H1 (cell line): ENCODE data around the gene USP35. TPM values are rescaled to one million over a fixed set of nuclear protein-coding genes. Genes with fewer than 3 reads are reported as not detected.

Source experiments
- CTCF ChIA-PET: fragments of 300-600 bp; sonication (Branson Sonifier 250); formaldehyde crosslinking; loops from one replicate; lab custom pipeline; 2021; ENCODE audit not compliant: partially characterized antibody; lab: Charles Lee
- POLR2A ChIA-PET: fragments of 300-600 bp; sonication (Branson Sonifier 250); formaldehyde crosslinking; loops from one replicate; lab custom pipeline; 2021; ENCODE audit warnings: inconsistent platforms; ENCODE audit not compliant: partially characterized antibody; lab: Charles Lee
- DNase-seq, 2 experiments: peaks; one replicate each; pipeline versions ENCODE4 v3.0.0 to v3.0.0-alpha.2; 2010 to 2022; ENCODE audit warnings: low spot score in 2 of 2, low read depth in 1 of 2, mixed read lengths in 1 of 2
- FAIRE-seq: peaks from 2 replicates; lab custom pipeline; 2011; peaks lifted over from hg19 to GRCh38; lab: Jason Lieb, UNC
- H2AFZ ChIP-seq: 2 replicates; pipeline ENCODE4 v1.8.1; 2012; ENCODE audit warnings: low read length, inconsistent platforms
- H2AK5ac ChIP-seq: 2 replicates; pipeline ENCODE4 v1.6.1; 2013; ENCODE audit warnings: low read depth, low read length
- H2BK120ac ChIP-seq: replicated peaks from 2 replicates; pipeline ENCODE3; 2013; ENCODE audit warnings: low read depth, low read length, inconsistent platforms
- H2BK12ac ChIP-seq: 2 replicates; pipeline ENCODE4 v1.6.1; 2013; ENCODE audit warnings: low read depth, low read length
- H2BK15ac ChIP-seq: 2 replicates; pipeline ENCODE4 v1.6.1; 2013; ENCODE audit warnings: low read length
- H2BK20ac ChIP-seq: 2 replicates; pipeline ENCODE4 v1.6.1; 2013; ENCODE audit warnings: low read length
- H2BK5ac ChIP-seq: 2 replicates; pipeline ENCODE4 v1.6.1; 2013; ENCODE audit warnings: low read depth, low read length
- H3K14ac ChIP-seq: 2 replicates; pipeline ENCODE4 v1.6.1; 2013; ENCODE audit warnings: inconsistent platforms; ENCODE audit not compliant: insufficient read length
- H3K18ac ChIP-seq: 2 replicates; pipeline ENCODE4 v1.6.1; 2013; ENCODE audit warnings: low read length; ENCODE audit errors: extremely low read depth
- H3K23ac ChIP-seq: 2 replicates; pipeline ENCODE4 v1.6.1; 2013; ENCODE audit warnings: inconsistent platforms; ENCODE audit not compliant: insufficient read length
- H3K23me2 ChIP-seq: 2 replicates; pipeline ENCODE4 v1.6.1; 2013; ENCODE audit warnings: low read depth, low read length
- H3K27ac ChIP-seq: 2 replicates; pipeline ENCODE4 v1.6.1; 2011; ENCODE audit warnings: low read depth, low read length, inconsistent platforms
- H3K27me3 ChIP-seq, 4 experiments: replicated peaks in 1 of 4; 1 replicate in 1 of 4; 2 replicates in 3 of 4; pipeline versions ENCODE4 v1.6.1 to v1.8.1; 2011 to 2013; ENCODE audit warnings: low read length in 3 of 4, mild to moderate bottlenecking in 3 of 4, inconsistent platforms in 2 of 4, mixed read lengths in 2 of 4, moderate library complexity in 1 of 4; ENCODE audit not compliant: control insufficient read depth in 3 of 4, insufficient read depth in 3 of 4; ENCODE audit errors: extremely low read depth in 1 of 4
- H3K36me3 ChIP-seq, 4 experiments: 2 replicates each; pipeline versions ENCODE4 v1.6.1 to v1.8.1; 2011 to 2013; ENCODE audit warnings: mild to moderate bottlenecking in 4 of 4, low read length in 3 of 4, moderate library complexity in 2 of 4, control low read depth in 1 of 4, inconsistent platforms in 1 of 4; ENCODE audit not compliant: insufficient read depth in 4 of 4, control insufficient read depth in 2 of 4
- H3K4ac ChIP-seq: replicated peaks from 2 replicates; pipeline ENCODE3; 2013; ENCODE audit warnings: low read length, low read depth, mixed read lengths, inconsistent platforms; ENCODE audit not compliant: insufficient read length
- H3K4me1 ChIP-seq, 4 experiments: replicated peaks in 1 of 4; 1 replicate in 1 of 4; 2 replicates in 3 of 4; pipeline versions ENCODE4 v1.6.1 to v1.8.1; 2011 to 2013; ENCODE audit warnings: low read length in 3 of 4, inconsistent platforms in 2 of 4, mixed read lengths in 1 of 4; ENCODE audit not compliant: insufficient read depth in 4 of 4, control insufficient read depth in 3 of 4
- H3K4me2 ChIP-seq, 2 experiments: 2 replicates each; pipeline versions ENCODE4 v1.6.1 to v1.8.1; 2011 to 2013; ENCODE audit warnings: low read depth in 2 of 2, low read length in 2 of 2, control low read depth in 1 of 2, inconsistent platforms in 1 of 2, mild to moderate bottlenecking in 1 of 2; ENCODE audit not compliant: insufficient read depth in 1 of 2
- H3K4me3 ChIP-seq, 4 experiments: fragments of 200-600, 300-600 bp in 1 of 4; sonication (generic), shearing (Covaris generic), sonication (Bioruptor Twin) in 1 of 4; 2 replicates each; pipeline versions ENCODE4 v1.5.1 to v1.8.1; 2011 to 2016; ENCODE audit warnings: low read length in 4 of 4, low read depth in 3 of 4, control low read depth in 2 of 4, inconsistent platforms in 2 of 4, mild to moderate bottlenecking in 2 of 4, mixed read lengths in 1 of 4, moderate library complexity in 1 of 4; ENCODE audit not compliant: insufficient read depth in 2 of 4; ENCODE audit errors: extremely low read depth in 1 of 4
- H3K56ac ChIP-seq: replicated peaks from 2 replicates; pipeline ENCODE3; 2013; ENCODE audit warnings: low read depth, mild to moderate bottlenecking, mixed read lengths, low read length, inconsistent platforms; ENCODE audit not compliant: insufficient read length
- H3K79me1 ChIP-seq: 2 replicates; pipeline ENCODE4 v1.6.1; 2013; ENCODE audit warnings: low read depth, low read length, control low read depth
- H3K79me2 ChIP-seq, 2 experiments: 2 replicates each; pipeline versions ENCODE4 v1.6.1 to v1.8.1; 2012 to 2013; ENCODE audit warnings: low read length in 2 of 2, mild to moderate bottlenecking in 2 of 2, inconsistent platforms in 1 of 2; ENCODE audit not compliant: insufficient read depth in 2 of 2, control insufficient read depth in 1 of 2
- H3K9ac ChIP-seq, 4 experiments: replicated peaks in 1 of 4; 1 replicate in 1 of 4; 2 replicates in 3 of 4; pipeline versions ENCODE4 v1.6.1 to v1.8.1; 2011 to 2013; ENCODE audit warnings: low read depth in 3 of 4, low read length in 3 of 4, control low read depth in 2 of 4, mild to moderate bottlenecking in 2 of 4, moderate library complexity in 2 of 4, inconsistent platforms in 1 of 4; ENCODE audit errors: extremely low read depth in 1 of 4
- H3K9me3 ChIP-seq, 2 experiments: 2 replicates each; pipeline versions ENCODE4 v1.6.1 to v1.8.1; 2012 to 2013; ENCODE audit warnings: mild to moderate bottlenecking in 2 of 2, moderate library complexity in 2 of 2, control low read depth in 1 of 2, inconsistent platforms in 1 of 2, low read depth in 1 of 2, low read length in 1 of 2, mixed read lengths in 1 of 2; ENCODE audit not compliant: insufficient read depth in 2 of 2
- H4K20me1 ChIP-seq, 2 experiments: replicated peaks in 1 of 2; 2 replicates each; pipeline versions ENCODE3 to v1.8.1; 2011 to 2013; ENCODE audit warnings: inconsistent platforms in 2 of 2, low read length in 2 of 2, mild to moderate bottlenecking in 1 of 2; ENCODE audit not compliant: insufficient read depth in 2 of 2, control insufficient read depth in 1 of 2
- H4K5ac ChIP-seq: 2 replicates; pipeline ENCODE4 v1.6.1; 2013; ENCODE audit warnings: low read length, low read depth, mixed read lengths, inconsistent platforms; ENCODE audit not compliant: insufficient read length
- H4K8ac ChIP-seq: 2 replicates; pipeline ENCODE4 v1.8.0; 2013; ENCODE audit warnings: mild to moderate bottlenecking, moderate library complexity, low read length, inconsistent platforms; ENCODE audit not compliant: insufficient read depth; ENCODE audit errors: extremely low read depth
- H4K91ac ChIP-seq: replicated peaks from 2 replicates; pipeline ENCODE3; 2013; ENCODE audit warnings: low read length, mixed read lengths, inconsistent platforms; ENCODE audit not compliant: insufficient read length
- BCL11A ChIP-seq, 2 experiments: IDR thresholded peaks; one replicate each; pipeline ENCODE4 v1.6.1; 2011; ENCODE audit warnings: low read depth in 2 of 2, low read length in 2 of 2, mild to moderate bottlenecking in 2 of 2
- CBX8 ChIP-seq: fragments of 300-800, 300-1000 bp; sonication (generic); IDR thresholded peaks from 2 replicates; pipeline ENCODE4 v1.7.1; 2016; ENCODE audit warnings: low read depth, low read length, borderline replicate concordance
- CEBPB ChIP-seq: IDR thresholded peaks from 2 replicates; pipeline ENCODE4 v1.6.1; 2012; ENCODE audit warnings: low read depth, low read length
- EGR1 ChIP-seq: IDR thresholded peaks from 2 replicates; pipeline ENCODE4 v1.6.1; 2011; ENCODE audit warnings: low read depth, low read length, borderline replicate concordance
- EZH2 ChIP-seq: fragments of 200-600 bp; sonication (generic); IDR thresholded peaks from 2 replicates; pipeline ENCODE4 v1.7.1; 2012; ENCODE audit warnings: low read depth, mild to moderate bottlenecking, moderate library complexity, low read length, inconsistent platforms; ENCODE audit not compliant: severe bottlenecking
- FOSL1 ChIP-seq: IDR thresholded peaks from 2 replicates; pipeline ENCODE4 v1.6.1; 2011; ENCODE audit warnings: mild to moderate bottlenecking, low read depth, low read length, moderate library complexity; ENCODE audit not compliant: insufficient read depth
- JUND ChIP-seq: IDR thresholded peaks from 2 replicates; pipeline ENCODE4 v1.6.1; 2011; ENCODE audit warnings: mild to moderate bottlenecking, improper control_type of control experiment, low read length
- POLR2A ChIP-seq, 2 experiments: IDR thresholded peaks; 1 replicate in 1 of 2; 2 replicates in 1 of 2; pipeline ENCODE4 v1.6.1; 2011; ENCODE audit warnings: low read depth in 2 of 2, low read length in 2 of 2, mild to moderate bottlenecking in 2 of 2; ENCODE audit errors: control extremely low read depth in 1 of 2
- POLR2AphosphoS5 ChIP-seq: IDR thresholded peaks from 2 replicates; pipeline ENCODE4 v1.6.1; 2011; ENCODE audit warnings: low read depth, low read length
- RFX5 ChIP-seq: IDR thresholded peaks from 2 replicates; pipeline ENCODE4 v1.6.1; 2011; ENCODE audit warnings: low read depth, low read length, improper control_type of control experiment, borderline replicate concordance
- SIN3A ChIP-seq, 2 experiments: IDR thresholded peaks in 1 of 2; conservative IDR thresholded peaks in 1 of 2; 2 replicates each; pipeline ENCODE4 v1.6.1; 2011 to 2012; ENCODE audit warnings: low read length in 2 of 2, improper control_type of control experiment in 1 of 2, low read depth in 1 of 2, mild to moderate bottlenecking in 1 of 2
- SRF ChIP-seq: IDR thresholded peaks from 2 replicates; pipeline ENCODE4 v1.6.1; 2011; ENCODE audit warnings: mild to moderate bottlenecking, low read depth, low read length, moderate library complexity
- TAF1 ChIP-seq: IDR thresholded peaks from 2 replicates; pipeline ENCODE4 v1.6.1; 2011; ENCODE audit warnings: mild to moderate bottlenecking, low read depth, low read length
- WGBS, 2 experiments: shearing (Covaris generic) in 1 of 2; methylation state at CpG; one replicate each; pipeline versions ENCODE4 v1.1.6 to v1.1.7; 2013 to 2015; ENCODE audit warnings: low lambda C conversion rate in 2 of 2, mixed read lengths in 2 of 2, inconsistent platforms in 1 of 2, low coverage in 1 of 2, missing lambda C conversion rate in 1 of 2; ENCODE audit not compliant: insufficient replicate concordance in 2 of 2, insufficient coverage in 1 of 2, insufficient read length in 1 of 2; ENCODE audit errors: extremely low coverage in 1 of 2, missing lambda C conversion rate in 1 of 2; 5-methylcytosine and 5-hydroxymethylcytosine counted together
- polyA plus RNA-seq, 7 experiments: library from polyadenylated mRNA; depleted of rRNA in 3 of 7; stranded (reverse) in 5 of 7; unstranded in 2 of 7; fragments of >200 nt in 5 of 7; fragments of 200-250 nt in 2 of 7; gene quantifications; 1 replicate in 5 of 7; 2 replicates in 1 of 7; 4 replicates in 1 of 7; pipeline versions ENCODE4 v1.2.1 to v1.2.3, GENCODE V29; 2011 to 2013; ENCODE audit warnings: missing spikeins in 2 of 7, mixed read lengths in 2 of 7
- total RNA-seq: library from RNA; stranded (reverse); fragmentation: NEBNext Ultra II Directional; extraction: Animal tissue kit (Norgen Biotek cat#: 25700); gene quantifications from 2 replicates; pipeline ENCODE4 v1.2.1, GENCODE V29; 2021
- TF ChIP-seq, protein P1 (sequence below): IDR thresholded peaks from 2 replicates; pipeline ENCODE4 v1.6.1; 2011; ENCODE audit warnings: low read length, improper control_type of control experiment

Gene USP35
- total and polyA plus RNA-seq, 2 of the 8 experiments (the other 6 are each of a cell fraction or from before 2014, with no cell fraction given), result 4.6 to 6.8 TPM

DNA sequence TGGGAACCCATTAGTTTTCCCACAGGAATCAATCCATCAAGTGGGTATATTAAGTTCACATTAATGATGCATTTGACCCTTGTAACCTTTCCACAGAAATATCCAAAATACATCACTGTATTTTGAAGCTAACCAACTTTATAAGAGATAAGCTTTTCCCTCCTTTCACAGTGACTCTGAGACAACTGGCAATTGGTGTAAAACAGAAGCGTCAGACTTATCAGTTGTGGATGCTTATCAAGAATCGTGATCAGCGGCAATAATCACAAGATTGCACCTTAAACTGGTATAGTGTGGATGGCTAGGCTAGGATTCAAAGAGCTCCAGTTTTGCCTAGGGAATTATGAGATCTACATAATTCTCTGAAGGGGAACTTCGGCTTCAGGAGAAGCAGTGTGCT is 73.1 kb downstream of the USP35 start:
- Histone ChIP-seq H3K79me2 (no peaks in the 10 kb centered on the region), H3K4ac (no peak overlapping the region)
- no peak for TF ChIP-seq POLR2AphosphoS5
- no peak for TF ChIP-seq FOSL1
- TF ChIP-seq POLR2A (IDR thresholded peaks at IDR 0.05; ENCODE audit: control extremely low read depth in 1 of 2, low read depth in 2 of 2, low read length in 2 of 2), result no peak
- no peak for TF ChIP-seq EZH2
- no peak for TF ChIP-seq BCL11A (IDR thresholded peaks at IDR 0.05; ENCODE audit: low read depth in 2 of 2, low read length in 2 of 2)
- no peak for TF ChIP-seq JUND
- TF ChIP-seq EGR1, result no peak
- TF ChIP-seq SIN3A (conservative IDR thresholded peaks at IDR 0.05 in 1 of 2, IDR thresholded peaks at IDR 0.05 in 1 of 2; ENCODE audit: low read depth in 1 of 2, low read length in 2 of 2), result no peak
- TF ChIP-seq CBX8, result no peak
- TF ChIP-seq CEBPB, result no peak
- TF ChIP-seq TAF1, result no peak
- TF ChIP-seq, protein P1, sequence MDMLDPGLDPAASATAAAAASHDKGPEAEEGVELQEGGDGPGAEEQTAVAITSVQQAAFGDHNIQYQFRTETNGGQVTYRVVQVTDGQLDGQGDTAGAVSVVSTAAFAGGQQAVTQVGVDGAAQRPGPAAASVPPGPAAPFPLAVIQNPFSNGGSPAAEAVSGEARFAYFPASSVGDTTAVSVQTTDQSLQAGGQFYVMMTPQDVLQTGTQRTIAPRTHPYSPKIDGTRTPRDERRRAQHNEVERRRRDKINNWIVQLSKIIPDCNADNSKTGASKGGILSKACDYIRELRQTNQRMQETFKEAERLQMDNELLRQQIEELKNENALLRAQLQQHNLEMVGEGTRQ, result no peak
- no peak for TF ChIP-seq SRF
- no peak for TF ChIP-seq RFX5

More for the DNA sequence above, 73.1 kb downstream of the USP35 start:
- H4K8ac ChIP-seq, result no peak overlapping the region
- H2AFZ ChIP-seq, result no peak overlapping the region
- H3K23ac ChIP-seq, result no peak overlapping the region
- peaks cover 0 to 6% (median 0%) of the 10 kb centered on the region in 4 experiments; a peak in 2 of 7 replicates for H3K4me1 ChIP-seq
- H4K5ac ChIP-seq, result no peak overlapping the region
- H3K14ac ChIP-seq, result no peak overlapping the region
- no peaks in the 10 kb centered on the region for H3K23me2 ChIP-seq
- no peaks in the 10 kb centered on the region for H4K20me1 ChIP-seq
- H3K27ac ChIP-seq, result no peak overlapping the region
- 87% methylated on average over 4 of the region's 4 CpGs; no CpG with 5 or more reads in 1 of the 2 experiments for WGBS, 2 experiments
- H2BK5ac ChIP-seq, result no peak overlapping the region
- CTCF ChIA-PET, result interaction anchor here (0.7 to 2.1 kb wide), 9 partner anchors 9 to 159 kb away, joined by 3 to 11 read pairs (median 4); no protein-coding TSS in a partner anchor
- H3K56ac ChIP-seq, result no peak overlapping the region
- no peak overlapping the region for H2BK20ac ChIP-seq
- peak overlapping the region in 1 of 2 experiments; percentile 8; a peak in 1 of 4 replicates for H3K4me2 ChIP-seq
- no peaks in the 10 kb centered on the region for H3K27me3 ChIP-seq
- H3K79me1 ChIP-seq, result no peaks in the 10 kb centered on the region
- DNase-seq (no peak), FAIRE-seq (no peak)
- POLR2A ChIA-PET, result interaction anchor here (1.1 kb wide), 1 partner anchor 10 kb away, joined by 3 read pairs; no protein-coding TSS in a partner anchor
- no peak overlapping the region for H3K4me3 ChIP-seq
- H3K36me3 ChIP-seq, result no peaks in the 10 kb centered on the region
- H3K9ac ChIP-seq, result no peak overlapping the region
- no peaks in the 10 kb centered on the region for H3K9me3 ChIP-seq
- no peak overlapping the region for H2BK12ac ChIP-seq
- H4K91ac ChIP-seq, result no peak overlapping the region
- H3K18ac ChIP-seq, result no peak overlapping the region
- H2BK120ac ChIP-seq, result no peak overlapping the region
- H2BK15ac ChIP-seq, result no peak overlapping the region
- H2AK5ac ChIP-seq, result no peak overlapping the region
